Caco-2 (cell line): Measurements from ENCODE around the gene SPARC. TPM values are rescaled to one million over a fixed set of nuclear protein-coding genes. Genes with fewer than 3 reads are reported as not detected.

Source experiments
- BruUV-seq: library from RNA; stranded (reverse); fragments of 400-500 nt; replicated peaks from 2 replicates; lab custom pipeline; 2021; lab: Mats Ljungman, UMichigan
- CTCF ChIA-PET: fragments of 300-600 bp; sonication (Branson Sonifier 250); formaldehyde crosslinking; loops from one replicate; lab custom pipeline; 2022; ENCODE audit warnings: antibody characterized with exemption; lab: Charles Lee
- POLR2A ChIA-PET: fragments of 300-600 bp; sonication (Branson Sonifier 250); formaldehyde crosslinking; loops from one replicate; lab custom pipeline; 2022; ENCODE audit warnings: antibody characterized with exemption; lab: Charles Lee
- DNase-seq, 2 experiments: peaks; one replicate each; pipeline versions ENCODE4 v3.0.0 to v3.0.0-alpha.2; 2020 to 2022
- H3K27me3 ChIP-seq: replicated peaks from 2 replicates; pipeline ENCODE4 v1.6.0; 2011; ENCODE audit warnings: low read length; ENCODE audit not compliant: control insufficient read depth, insufficient read depth
- H3K36me3 ChIP-seq: 2 replicates; pipeline ENCODE4 v1.5.1; 2011; ENCODE audit warnings: low read length; ENCODE audit not compliant: control insufficient read depth, insufficient read depth
- H3K4me1 ChIP-seq: fragments of 250-450 bp; sonication (Bioruptor Pico); 2 replicates; pipeline ENCODE4 v1.5.1; 2020; ENCODE audit warnings: mild to moderate bottlenecking
- H3K4me3 ChIP-seq: 2 replicates; pipeline ENCODE4 v1.5.1; 2011; ENCODE audit warnings: low read depth, mild to moderate bottlenecking, control low read depth, low read length
- H3K9me3 ChIP-seq: fragments of 250-450 bp; sonication (Bioruptor Pico); 2 replicates; pipeline ENCODE4 v1.5.1; 2020; ENCODE audit warnings: mild to moderate bottlenecking, moderate library complexity
- H3K27ac Mint-ChIP-seq: one replicate; pipeline ENCODE4 v1.8.0; 2022; ENCODE audit warnings: mixed read lengths; ENCODE audit not compliant: unreplicated experiment
- H3K27me3 Mint-ChIP-seq: one replicate; pipeline ENCODE4 v1.8.0; 2022; ENCODE audit warnings: mixed read lengths; ENCODE audit not compliant: insufficient read depth, unreplicated experiment
- H3K36me3 Mint-ChIP-seq: one replicate; pipeline ENCODE4 v1.8.0; 2022; ENCODE audit warnings: mild to moderate bottlenecking, mixed read lengths; ENCODE audit not compliant: insufficient read depth, unreplicated experiment
- H3K4me1 Mint-ChIP-seq: one replicate; pipeline ENCODE4 v1.8.0; 2022; ENCODE audit warnings: low read depth, mixed read lengths; ENCODE audit not compliant: unreplicated experiment
- H3K4me3 Mint-ChIP-seq: one replicate; pipeline ENCODE4 v1.8.0; 2022; ENCODE audit warnings: mild to moderate bottlenecking, moderate library complexity, mixed read lengths; ENCODE audit not compliant: unreplicated experiment
- H3K9me3 Mint-ChIP-seq: one replicate; pipeline ENCODE4 v1.8.0; 2022; ENCODE audit warnings: mixed read lengths; ENCODE audit not compliant: unreplicated experiment
- intact Hi-C: fragments of 100-400 bp; cut with micrococcal nuclease; formaldehyde crosslinking; loops from one replicate; pipeline ENCODE4 v1.10.0; 2022; ENCODE audit not compliant: unreplicated experiment
- total RNA-seq: library from RNA; stranded (reverse); gene quantifications from 2 replicates; pipeline ENCODE4 v1.2.3, GENCODE V29; 2022
- TF ChIP-seq, protein P1 (sequence below), 2 experiments: fragments of 200-600 bp in 1 of 2; IDR thresholded peaks; 1 replicate in 1 of 2; 2 replicates in 1 of 2; pipeline versions ENCODE4 v1.5.1 to v1.8.0; 2011 to 2022; ENCODE audit warnings: antibody characterized with exemption in 1 of 2, control low read depth in 1 of 2, inconsistent platforms in 1 of 2, low read depth in 1 of 2, low read length in 1 of 2, mild to moderate bottlenecking in 1 of 2, moderate library complexity in 1 of 2; ENCODE audit not compliant: insufficient read depth in 1 of 2, severe bottlenecking in 1 of 2, unreplicated experiment in 1 of 2

Gene SPARC
- total RNA-seq, 1 experiment from 2014 or later: 22.7 TPM

DNA sequence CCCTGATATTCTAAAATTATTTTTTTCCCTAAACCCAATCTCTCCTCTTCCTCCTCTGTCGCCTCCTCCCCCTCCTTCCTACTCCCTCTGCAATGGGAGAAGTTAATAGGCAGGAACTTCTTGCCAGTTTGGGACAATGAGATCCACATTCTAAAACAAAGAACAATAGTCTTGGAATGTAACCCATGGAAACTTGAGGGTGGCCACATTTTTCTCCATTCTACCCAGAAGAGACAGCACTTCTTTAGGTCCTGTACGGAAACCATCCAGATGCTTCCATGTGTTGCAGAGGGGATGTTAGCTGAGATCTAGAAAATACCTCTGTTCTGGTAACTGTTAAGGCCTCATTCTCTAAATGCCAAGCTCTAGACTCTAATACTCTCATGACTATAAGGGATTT, 10.0 kb downstream of the SPARC start:
- intact Hi-C loops: no loop called here
- ChIA-PET POLR2A (interaction anchor here (1.1 kb wide), 1 partner anchor 22 kb away, joined by 4 read pairs; no protein-coding TSS in a partner anchor), CTCF (no interaction called here)
- Mint-ChIP-seq H3K9me3 (no peaks in the 10 kb centered on the region), H3K27ac (no peak overlapping the region), H3K4me1 (peaks cover 18% of the 10 kb centered on the region), H3K27me3 (no peaks in the 10 kb centered on the region), H3K4me3 (no peak overlapping the region), H3K36me3 (no peaks in the 10 kb centered on the region)
- Histone ChIP-seq H3K4me3 (no peak overlapping the region), H3K4me1 (peaks cover 22% of the 10 kb centered on the region), H3K9me3 (no peaks in the 10 kb centered on the region), H3K27me3 (no peaks in the 10 kb centered on the region), H3K36me3 (no peaks in the 10 kb centered on the region)
- DNase-seq: no peak
- TF ChIP-seq, protein P1, sequence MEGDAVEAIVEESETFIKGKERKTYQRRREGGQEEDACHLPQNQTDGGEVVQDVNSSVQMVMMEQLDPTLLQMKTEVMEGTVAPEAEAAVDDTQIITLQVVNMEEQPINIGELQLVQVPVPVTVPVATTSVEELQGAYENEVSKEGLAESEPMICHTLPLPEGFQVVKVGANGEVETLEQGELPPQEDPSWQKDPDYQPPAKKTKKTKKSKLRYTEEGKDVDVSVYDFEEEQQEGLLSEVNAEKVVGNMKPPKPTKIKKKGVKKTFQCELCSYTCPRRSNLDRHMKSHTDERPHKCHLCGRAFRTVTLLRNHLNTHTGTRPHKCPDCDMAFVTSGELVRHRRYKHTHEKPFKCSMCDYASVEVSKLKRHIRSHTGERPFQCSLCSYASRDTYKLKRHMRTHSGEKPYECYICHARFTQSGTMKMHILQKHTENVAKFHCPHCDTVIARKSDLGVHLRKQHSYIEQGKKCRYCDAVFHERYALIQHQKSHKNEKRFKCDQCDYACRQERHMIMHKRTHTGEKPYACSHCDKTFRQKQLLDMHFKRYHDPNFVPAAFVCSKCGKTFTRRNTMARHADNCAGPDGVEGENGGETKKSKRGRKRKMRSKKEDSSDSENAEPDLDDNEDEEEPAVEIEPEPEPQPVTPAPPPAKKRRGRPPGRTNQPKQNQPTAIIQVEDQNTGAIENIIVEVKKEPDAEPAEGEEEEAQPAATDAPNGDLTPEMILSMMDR (IDR thresholded peaks at IDR 0.05; ENCODE audit: insufficient read depth in 1 of 2, low read depth in 1 of 2, low read length in 1 of 2, severe bottlenecking in 1 of 2, unreplicated experiment in 1 of 2): no peak
- no TSS peak for BruUV-seq

DNA sequence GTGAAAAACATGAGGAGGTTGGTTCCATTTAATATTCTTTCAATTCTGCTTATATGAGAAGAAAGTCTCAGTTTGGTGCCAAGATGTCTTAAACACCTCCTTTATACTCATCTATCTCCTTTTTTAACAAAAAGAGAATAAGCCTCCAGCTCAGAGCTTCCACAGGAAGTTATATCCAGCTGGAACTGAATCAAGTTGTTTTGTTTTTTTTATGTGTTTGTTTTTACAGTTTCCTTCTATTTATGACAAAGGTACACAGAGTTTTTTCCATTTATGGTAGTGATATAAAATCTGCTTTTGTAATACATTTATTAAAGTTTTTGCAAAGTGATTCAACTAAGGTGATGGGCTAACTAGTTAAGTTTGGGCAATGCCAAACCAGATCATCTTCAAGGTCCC, 10.4 kb downstream of the SPARC start:
- Mint-ChIP-seq H3K36me3 (no peaks in the 10 kb centered on the region), H3K27me3 (no peaks in the 10 kb centered on the region), H3K4me3 (no peak overlapping the region), H3K27ac (no peak overlapping the region), H3K4me1 (peaks cover 18% of the 10 kb centered on the region), H3K9me3 (no peaks in the 10 kb centered on the region)
- no peaks in the 10 kb centered on the region for H3K36me3 ChIP-seq
- no TSS peak for BruUV-seq
- intact Hi-C loops: no loop called here
- H3K27me3 ChIP-seq: no peaks in the 10 kb centered on the region
- H3K4me3 ChIP-seq: no peak overlapping the region
- ChIA-PET POLR2A (interaction anchor here (1.1 kb wide), 1 partner anchor 23 kb away, joined by 4 read pairs; no protein-coding TSS in a partner anchor), CTCF (no interaction called here)
- TF ChIP-seq, protein P1 (IDR thresholded peaks at IDR 0.05; ENCODE audit: insufficient read depth in 1 of 2, low read depth in 1 of 2, low read length in 1 of 2, severe bottlenecking in 1 of 2, unreplicated experiment in 1 of 2): no peak
- H3K9me3 ChIP-seq: no peaks in the 10 kb centered on the region
- H3K4me1 ChIP-seq: peaks cover 26% of the 10 kb centered on the region
- no peak for DNase-seq

DNA sequence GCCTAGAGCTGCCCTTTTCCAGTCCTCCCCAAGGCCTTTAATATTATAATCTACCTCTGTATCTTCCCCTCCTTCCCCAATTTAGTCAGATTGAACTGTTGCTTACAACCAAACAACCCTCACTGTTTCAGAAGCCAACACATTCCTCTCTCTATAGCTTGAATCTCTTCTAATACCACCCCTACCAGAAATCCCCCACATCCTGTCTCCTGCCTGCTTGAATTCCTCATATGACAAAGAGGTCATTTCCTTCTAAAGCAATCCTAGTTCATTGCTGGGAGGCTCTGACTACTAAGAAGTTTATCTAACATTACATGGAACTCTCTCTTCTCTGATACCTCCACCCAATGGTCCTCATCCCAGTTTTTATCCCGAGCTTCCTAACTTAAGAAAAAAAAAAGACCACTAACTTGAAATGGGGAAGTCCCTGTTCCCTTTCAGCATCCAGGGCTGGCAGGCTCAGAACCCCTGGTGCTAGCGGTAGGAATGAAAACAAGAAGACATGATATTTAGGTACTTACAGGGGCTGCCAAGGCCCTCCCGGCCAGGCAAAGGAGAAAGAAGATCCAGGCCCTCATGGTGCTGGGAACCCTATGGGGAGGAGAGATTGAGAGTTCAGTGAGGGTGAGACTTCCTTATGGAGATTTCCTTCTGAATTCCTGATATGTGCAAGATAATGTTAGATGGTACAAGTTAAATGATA, 11.0 kb downstream of the SPARC start:
- no peaks in the 10 kb centered on the region for H3K9me3 ChIP-seq
- intact Hi-C loops: no loop called here
- DNase-seq: no peak
- ChIA-PET POLR2A (no interaction called here), CTCF (interaction anchor here (0.8 to 1.5 kb wide), 4 partner anchors 17 to 95 kb away, joined by 3 to 6 read pairs (median 3); no protein-coding TSS in a partner anchor)
- Mint-ChIP-seq H3K27ac (no peak overlapping the region), H3K9me3 (no peaks in the 10 kb centered on the region), H3K36me3 (no peaks in the 10 kb centered on the region), H3K4me1 (peaks cover 20% of the 10 kb centered on the region), H3K4me3 (no peak overlapping the region), H3K27me3 (no peaks in the 10 kb centered on the region)
- no TSS peak for BruUV-seq
- no peaks in the 10 kb centered on the region for H3K27me3 ChIP-seq
- TF ChIP-seq, protein P1 (IDR thresholded peaks at IDR 0.05; ENCODE audit: insufficient read depth in 1 of 2, low read depth in 1 of 2, low read length in 1 of 2, severe bottlenecking in 1 of 2, unreplicated experiment in 1 of 2): no peak
- no peaks in the 10 kb centered on the region for H3K36me3 ChIP-seq
- H3K4me3 ChIP-seq: no peak overlapping the region
- H3K4me1 ChIP-seq: peaks cover 32% of the 10 kb centered on the region
